CD4-positive, alpha-beta T cell treated with Interferon alpha-2 for 1 hour (primary cell): ENCODE measurements around the gene APOC4.
A peak's percentile ranks its signal among the peaks of the same experiment; 100 is the strongest.
"Not testable (repeated sequence)": the region's sequence is repeated elsewhere in the genome, so short reads cannot be mapped to it uniquely, and the experiment has no call there.

Experiments
- DNase-seq, 2 donors: peaks; one replicate each; pipeline ENCODE4 v3.0.0-alpha.2; 2020 to 2022

APOC4 gene

GRCh38 chr19:44924243-44924725 is 17.8 kb upstream of the APOC4 start:
- no peak for DNase-seq

GRCh38 chr19:44925114-44925891 is 16.7 kb upstream of the APOC4 start:
- DNase-seq: peak in 1 of 2 donors; percentile 4

GRCh38 chr19:44926245-44927077 is 15.6 kb upstream of the APOC4 start:
- not testable (repeated sequence) for DNase-seq

GRCh38 chr19:44927746-44928145 is 14.3 kb upstream of the APOC4 start:
- DNase-seq: no peak

GRCh38 chr19:44930088-44930487 is 11.9 kb upstream of the APOC4 start:
- no peak for DNase-seq

- no peak for DNase-seq
These were observed 10.5 kb upstream of the APOC4 start for GRCh38 chr19:44931541-44931940.

GRCh38 chr19:44939668-44940067 is 2.4 kb upstream of the APOC4 start:
- no peak for DNase-seq

- DNase-seq: peak in 1 of 2 donors; percentile 43
These were observed 1.8 kb downstream of the APOC4 start for GRCh38 chr19:44943801-44944249.

- no peak for DNase-seq
These were observed 5.1 kb downstream of the APOC4 start for GRCh38 chr19:44947041-44947581.

- no peak for DNase-seq
These were observed 6.2 kb downstream of the APOC4 start for GRCh38 chr19:44948237-44948636.

GRCh38 chr19:44948763-44949374 is 6.8 kb downstream of the APOC4 start:
- no peak for DNase-seq

GRCh38 chr19:44949550-44949949 is 7.5 kb downstream of the APOC4 start:
- no peak for DNase-seq

GRCh38 chr19:44951179-44952159 is 9.4 kb downstream of the APOC4 start:
- peak; percentile 69 to 84 for DNase-seq

- DNase-seq: no peak
These were observed 12.2 kb downstream of the APOC4 start for GRCh38 chr19:44954278-44954648.

- DNase-seq: peak; percentile 95 to 97
These were observed 12.8 kb downstream of the APOC4 start, which contains the start of gene CLPTM1 for GRCh38 chr19:44954649-44955504. Gene CLPTM1 (plus strand): TSS chr19:44955380. CDS start chr19:44955396, 16 bp downstream.

- DNase-seq: no peak
These were observed 13.7 kb downstream of the APOC4 start for GRCh38 chr19:44955505-44956439.

GRCh38 chr19:44957526-44957925 is 15.5 kb downstream of the APOC4 start:
- no peak for DNase-seq

- no peak for DNase-seq
These were observed 16.1 kb downstream of the APOC4 start for GRCh38 chr19:44958090-44958489.

- no peak for DNase-seq
These were observed 17.7 kb downstream of the APOC4 start for GRCh38 chr19:44959691-44960090.
